NOMO-1 treated with DMSO at 0.1 percent for 48 hours (cell line): ENCODE measurements around the gene PLA2G2C.
A peak's percentile ranks its signal among the peaks of the same experiment; 100 is the strongest.

Experiments
- DNase-seq: peaks from one replicate; lab custom pipeline; 2025; ENCODE audit not compliant: unreplicated experiment; lab: John Stamatoyannopoulos, UW

PLA2G2C gene

DNA sequence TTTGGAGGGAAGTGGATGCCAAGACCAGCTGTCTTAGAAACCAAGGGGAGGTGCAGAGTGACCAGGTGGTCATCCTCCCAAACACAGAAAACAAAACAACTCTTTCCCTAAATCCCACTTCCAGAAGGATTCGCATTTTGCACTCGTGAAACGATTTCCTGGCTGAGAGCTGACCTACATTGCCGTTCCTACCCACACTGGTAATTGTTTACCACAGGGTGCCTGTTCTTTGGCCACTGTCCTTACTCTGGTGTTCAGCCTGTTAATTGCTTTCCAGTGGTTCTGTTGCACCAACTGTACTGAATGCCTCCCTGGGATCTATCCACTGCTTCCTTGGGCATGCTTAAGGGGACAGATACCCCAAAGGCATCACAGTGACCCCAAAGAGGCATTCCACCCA is 23.2 kb upstream of the PLA2G2C start:
- no peak for DNase-seq

DNA sequence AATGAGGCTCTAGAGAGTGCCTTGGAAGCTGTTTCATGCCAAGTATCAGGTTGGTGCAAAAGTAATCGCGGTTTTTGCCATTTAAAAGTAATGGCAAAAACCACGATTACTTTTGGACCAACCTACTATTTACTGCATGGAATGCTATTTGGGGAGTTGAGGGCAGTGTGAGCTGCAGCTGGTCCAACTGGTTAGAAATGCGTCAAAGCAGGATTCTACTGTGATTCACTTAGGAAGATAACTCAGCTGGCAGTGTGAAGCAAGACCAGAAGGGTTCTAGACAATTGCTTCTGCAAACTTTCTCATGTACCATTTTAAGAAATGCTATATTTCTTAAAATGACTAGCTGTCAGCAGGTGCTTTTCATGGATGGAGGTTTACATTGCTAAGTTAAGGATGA is 21.2 kb upstream of the PLA2G2C start:
- no peak for DNase-seq

DNA sequence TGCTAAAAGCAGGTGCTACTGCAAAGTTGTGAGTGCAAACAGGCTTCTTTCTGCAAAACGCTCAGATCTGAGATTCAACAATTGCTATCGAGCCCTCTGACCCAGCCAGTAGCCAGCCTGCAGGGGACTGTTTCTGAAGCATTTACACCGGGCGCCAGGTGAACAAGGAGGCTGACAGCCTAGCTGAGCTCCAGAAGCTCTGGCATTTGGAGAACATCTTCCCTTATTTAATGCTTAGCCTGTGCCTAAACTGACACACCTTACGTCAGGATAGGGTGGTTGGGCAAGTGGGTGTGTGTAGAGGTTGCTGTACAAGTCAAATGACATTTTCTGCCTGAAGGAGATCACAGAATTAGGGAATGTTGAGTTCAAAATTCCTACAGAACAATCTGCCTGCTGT is 15.8 kb upstream of the PLA2G2C start:
- no peak for DNase-seq

DNA sequence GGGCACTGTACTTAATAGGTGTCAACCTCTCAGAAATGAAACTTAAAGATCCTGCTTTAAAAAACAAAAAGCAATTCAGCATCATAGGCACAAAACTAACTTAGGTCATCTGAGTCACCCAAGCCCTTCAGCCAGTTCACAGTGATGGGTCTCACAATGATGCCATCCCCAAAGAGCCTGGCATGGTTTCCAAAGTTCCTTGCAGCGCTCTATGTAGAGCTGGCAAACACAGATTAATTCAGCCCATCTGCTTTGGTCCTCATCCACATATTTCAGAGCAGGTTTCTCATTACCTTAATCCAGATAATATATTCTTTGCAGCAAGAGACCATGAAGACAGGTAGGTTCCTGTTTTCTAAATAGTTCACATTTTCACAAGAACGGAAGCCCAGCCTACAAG is 14.6 kb upstream of the PLA2G2C start:
- DNase-seq: peak; percentile 66

DNA sequence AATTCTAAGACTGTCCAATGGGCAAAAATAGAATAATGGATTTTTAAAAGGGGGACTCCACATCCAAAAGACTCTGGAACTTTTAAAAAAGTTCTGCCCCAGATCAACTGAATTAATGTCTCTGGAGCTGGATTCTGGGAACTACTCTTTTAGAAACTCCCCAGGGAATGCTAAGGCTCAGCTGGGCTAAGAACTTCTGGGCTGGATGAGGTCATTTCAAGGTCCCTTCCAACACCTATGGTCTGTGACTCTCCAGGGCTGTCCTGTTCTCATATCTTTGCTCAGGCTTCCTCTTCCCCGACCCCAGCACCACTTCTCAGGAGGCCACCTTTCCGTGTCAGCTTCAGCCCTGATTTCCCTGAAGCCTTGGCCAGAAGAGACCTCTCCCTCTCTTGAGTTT is 13.5 kb upstream of the PLA2G2C start:
- no peak for DNase-seq

DNA sequence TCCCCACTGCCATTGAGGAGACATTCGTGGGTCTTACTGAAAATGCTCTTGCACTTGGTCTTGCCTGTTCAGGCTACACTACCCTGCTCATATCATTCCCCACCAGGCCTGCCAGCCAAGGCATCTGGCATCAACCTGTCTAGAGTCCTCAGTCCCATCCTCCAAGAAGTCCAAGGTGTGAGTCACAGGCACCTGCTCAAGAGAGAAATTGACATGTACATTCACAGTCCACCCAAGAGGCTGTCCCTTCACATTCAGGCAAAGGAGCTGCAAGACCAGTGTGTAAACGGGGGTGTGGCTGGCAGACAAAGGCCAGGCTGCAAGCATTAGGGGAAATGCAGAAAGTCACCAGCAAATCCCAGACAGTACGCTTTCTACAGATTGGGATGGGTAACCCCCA is 13.1 kb upstream of the PLA2G2C start:
- no peak for DNase-seq

DNA sequence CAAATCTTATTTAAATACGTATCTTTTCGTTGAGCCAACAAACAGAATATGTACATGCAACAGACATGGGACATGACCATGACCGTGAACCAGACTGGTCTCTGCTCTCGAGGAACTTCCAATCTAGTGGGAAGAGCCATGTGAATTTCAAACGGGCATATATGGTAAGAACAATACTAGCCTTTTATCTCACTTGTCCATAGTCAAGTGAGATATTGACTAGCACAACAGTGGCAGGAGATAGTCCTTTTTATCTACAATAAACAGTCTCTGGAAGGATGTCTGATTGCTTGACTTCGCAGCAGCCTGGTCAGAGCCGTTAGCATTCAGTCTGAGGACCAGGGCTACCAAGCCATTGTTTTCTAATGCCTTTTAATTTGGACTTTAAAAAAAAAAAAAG is 12.6 kb upstream of the PLA2G2C start:
- no peak for DNase-seq

DNA sequence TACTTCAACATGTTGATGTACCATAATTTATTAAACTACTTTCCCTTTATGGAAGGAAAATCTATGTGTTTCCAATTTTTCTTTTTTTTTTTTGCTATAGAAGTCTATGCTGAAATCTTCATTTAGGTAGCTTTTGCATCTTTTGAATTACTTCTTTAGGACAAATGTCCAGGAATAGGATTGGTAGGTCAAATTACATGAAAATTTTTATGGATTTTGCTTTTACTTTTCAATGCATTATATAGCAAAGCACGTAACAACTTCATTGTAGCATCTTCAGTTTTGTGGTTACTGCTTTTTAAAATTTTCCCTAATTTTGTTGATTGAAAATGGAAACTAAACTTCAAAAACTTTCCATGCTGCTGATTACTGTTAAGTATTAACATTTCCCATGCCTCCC is 12.0 kb upstream of the PLA2G2C start:
- no peak for DNase-seq

DNA sequence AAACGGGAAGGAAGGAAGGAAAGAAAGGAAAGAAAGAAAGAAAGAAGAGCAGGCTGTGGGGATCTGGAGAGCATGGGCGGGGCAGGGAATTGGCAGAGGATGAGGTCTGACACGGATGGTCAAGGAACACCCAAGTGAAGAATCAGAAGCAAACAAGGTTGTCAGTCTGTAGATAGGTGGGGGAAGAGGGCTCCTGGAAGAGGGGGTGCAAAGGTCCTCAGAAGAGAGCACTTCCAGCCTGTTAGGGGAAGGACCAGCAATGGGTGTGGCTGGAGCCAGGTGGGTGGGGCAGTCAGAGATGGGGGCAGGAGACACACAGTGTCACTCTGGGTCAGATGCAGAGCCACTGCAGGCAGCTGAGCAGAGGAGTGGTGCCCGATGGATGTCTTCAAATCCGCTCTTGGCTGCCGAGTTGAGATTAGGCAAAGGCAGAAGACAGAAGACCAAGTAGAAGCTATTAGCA is 11.0 kb upstream of the PLA2G2C start:
- no peak for DNase-seq

DNA sequence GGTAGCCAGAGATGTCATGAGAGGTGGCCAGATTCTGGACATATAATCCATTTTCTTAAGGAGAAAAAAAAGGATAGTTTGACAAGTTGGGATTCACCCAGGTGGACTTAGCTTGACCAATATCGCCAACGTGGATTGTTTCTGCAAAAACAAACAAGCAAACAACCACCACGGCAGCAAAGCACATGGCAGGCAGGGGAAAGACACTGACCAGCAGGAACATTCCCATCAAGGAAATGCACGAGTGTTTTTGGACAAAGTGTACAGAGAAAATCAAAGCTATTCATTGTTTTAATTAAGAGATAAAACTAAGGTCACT is 9.1 kb upstream of the PLA2G2C start:
- DNase-seq: no peak

DNA sequence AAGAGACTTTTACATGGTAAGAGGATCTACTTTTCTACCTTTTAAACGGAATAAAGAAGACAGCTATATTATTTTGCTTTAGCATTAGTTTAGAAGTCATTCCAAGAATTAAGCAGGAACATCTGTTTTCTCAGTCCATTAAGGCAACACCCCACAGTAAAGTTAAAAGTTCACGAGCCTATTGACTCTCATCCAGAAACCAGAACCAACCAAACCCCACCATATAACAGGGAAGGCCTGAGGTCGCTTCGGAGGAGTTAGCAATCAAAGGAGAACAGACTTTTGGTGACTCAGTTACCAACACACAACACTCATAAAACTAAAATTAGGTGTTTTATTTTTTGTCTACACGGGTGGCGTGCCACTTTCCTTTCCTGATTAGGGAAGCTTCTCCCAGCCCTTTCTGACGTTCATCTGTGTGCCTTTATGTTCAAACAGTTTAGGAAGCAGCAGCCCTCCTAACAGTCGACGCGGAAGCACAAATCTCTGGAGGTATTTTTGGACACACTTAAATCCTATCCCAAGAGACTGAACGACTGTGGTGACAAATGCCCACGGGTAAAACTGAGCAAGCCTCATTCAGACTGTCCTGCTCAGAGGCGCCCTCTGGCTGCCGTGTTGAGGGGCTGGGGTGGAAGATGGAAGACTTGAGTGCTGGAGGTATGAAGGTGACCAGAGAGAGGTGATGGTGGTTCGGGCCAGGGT is 8.6 kb upstream of the PLA2G2C start:
- peak; percentile 66 for DNase-seq

DNA sequence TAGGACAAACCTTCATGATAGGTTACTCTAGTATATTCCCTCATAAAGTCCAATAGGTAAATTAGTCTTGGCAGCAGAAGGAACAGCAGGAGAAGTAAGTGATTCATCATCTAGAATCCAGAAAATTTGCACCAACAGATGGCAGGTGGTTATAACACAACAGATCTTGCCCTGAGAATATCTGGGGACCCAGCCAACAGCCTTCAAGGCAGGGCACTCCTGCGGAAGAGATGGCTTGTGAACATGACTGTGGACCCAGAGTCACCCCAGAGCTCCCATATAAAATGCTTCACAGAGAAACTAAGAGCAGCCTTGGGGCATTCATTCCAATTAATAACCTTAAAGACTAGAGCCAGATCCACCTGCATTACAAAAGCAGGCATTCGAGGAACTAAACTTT is 7.9 kb upstream of the PLA2G2C start:
- no peak for DNase-seq

DNA sequence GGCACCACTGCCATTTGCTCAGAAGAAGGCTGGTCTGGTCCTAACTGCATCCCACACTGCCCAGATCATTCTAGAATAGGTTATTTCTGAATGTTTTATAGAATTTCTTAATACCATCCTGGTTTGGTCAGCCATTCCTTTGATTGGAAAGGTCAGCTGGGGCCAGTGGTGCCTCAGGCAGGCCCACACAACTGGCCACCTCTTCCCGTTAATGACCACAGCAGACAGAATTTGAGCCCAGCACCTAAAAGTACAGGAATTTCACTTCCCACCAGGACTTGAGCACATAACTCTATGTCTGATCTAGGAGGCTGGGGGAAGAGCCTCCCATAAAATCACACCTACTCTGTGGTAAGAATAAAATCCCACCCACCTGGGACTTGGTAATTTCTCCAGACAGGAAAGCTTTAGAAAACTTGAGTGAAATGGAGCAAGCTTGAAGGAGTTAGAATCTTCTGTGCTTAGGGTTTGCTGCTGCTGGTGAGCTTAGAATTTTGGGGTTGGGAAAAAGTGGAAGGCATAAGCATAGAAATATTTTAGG is 6.6 kb upstream of the PLA2G2C start:
- no peak for DNase-seq

DNA sequence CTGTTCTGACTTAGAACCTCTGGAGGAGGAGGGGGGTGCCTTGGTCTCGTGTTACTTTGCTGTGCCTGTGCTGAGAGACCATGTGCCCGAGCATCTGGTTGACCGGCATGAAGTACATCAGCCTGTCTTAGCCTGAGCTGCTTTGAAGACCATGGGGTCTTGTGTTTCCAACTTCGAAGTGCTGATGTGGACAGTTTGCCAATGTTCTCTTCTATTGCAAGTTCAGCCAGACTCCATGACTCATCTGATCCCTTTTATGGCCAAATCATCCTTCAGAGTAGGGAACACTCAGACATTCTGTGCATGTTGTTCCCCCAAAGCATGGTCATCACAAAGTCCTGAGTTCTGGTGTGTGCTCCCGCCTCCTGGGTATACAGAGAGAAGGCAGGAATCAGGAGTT is 6.0 kb upstream of the PLA2G2C start:
- no peak for DNase-seq

DNA sequence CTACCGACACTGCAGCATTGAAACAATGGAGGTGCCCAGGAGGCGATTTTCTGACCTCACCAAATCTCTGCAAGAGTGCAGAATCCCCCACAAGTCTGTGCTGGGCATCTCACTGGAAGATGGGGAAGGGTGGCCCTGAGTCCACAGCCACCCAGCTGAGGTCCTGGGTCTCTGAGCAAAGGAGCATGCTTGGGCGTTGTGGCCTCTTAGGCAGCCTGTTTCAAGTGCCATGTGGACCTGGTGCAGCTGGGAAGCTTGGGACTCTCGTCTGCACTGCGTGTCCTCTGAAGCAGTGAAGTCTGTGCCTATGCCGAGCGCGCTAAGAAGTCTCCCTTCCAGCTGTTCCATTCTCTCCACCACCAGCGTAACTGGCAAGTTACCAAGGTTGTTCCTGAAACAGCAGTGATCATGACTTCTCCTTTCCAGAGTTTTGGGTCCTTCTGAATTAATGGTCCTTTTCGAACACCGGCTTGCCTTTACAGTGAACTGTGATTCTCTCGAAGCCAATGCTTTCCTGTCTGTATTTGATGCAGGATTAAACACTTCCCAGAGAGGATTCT is 5.0 kb upstream of the PLA2G2C start:
- no peak for DNase-seq

DNA sequence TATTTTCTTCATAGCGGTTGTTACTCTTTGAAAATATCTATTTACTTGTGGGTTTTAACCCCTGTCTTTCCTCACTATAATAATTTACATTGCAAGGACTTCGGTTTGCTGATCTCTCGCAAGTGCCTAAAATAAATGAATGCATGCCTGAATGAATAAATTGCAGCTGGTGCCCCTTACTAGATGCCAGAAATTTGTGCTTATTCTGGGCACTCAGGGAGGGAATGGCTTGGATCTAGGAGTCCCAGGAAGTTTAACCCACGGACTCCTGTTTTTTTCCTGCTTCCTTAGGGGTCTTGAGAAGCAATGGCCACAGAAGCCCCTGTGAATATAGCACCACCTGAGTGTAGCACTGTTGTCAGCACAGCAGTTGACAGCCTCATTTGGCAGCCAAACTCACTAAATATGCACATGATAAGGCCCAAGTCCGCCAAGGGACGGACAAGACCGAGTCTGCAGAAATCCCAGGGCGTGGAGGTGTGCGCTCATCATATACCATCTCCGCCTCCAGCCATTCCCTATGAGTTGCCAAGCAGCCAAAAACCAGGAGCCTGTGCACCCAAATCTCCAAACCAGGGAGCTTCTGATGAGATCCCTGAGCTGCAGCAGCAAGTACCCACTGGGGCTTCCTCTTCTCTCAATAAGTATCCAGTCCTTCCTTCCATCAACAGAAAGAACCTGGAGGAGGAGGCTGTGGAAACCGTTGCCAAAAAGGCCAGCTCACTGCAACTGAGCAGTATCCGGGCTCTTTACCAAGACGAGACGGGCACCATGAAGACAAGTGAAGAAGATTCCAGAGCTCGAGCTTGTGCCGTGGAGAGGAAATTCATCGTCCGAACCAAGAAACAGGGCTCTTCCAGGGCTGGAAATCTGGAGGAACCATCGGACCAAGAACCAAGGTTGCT is 4.2 kb upstream of the PLA2G2C start:
- no peak for DNase-seq

DNA sequence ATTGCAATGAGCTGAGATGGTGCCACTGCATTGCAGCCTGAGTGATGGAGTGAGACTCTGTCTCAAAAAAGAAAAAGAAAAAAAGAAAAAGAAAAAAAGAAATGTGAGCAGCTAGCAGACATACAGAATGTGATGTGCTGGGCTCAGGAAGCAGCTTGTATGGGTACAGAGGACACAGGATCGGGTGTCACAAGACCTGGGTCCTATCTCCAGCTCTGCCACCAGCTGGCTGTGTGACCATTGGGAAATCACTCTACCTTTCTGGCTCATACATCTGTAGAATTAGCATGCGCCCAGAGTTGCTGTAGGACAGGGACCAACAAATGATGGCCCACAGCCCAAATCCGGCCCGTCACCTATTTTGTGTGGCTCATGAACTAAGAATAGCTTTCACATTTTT is 3.3 kb upstream of the PLA2G2C start:
- no peak for DNase-seq

DNA sequence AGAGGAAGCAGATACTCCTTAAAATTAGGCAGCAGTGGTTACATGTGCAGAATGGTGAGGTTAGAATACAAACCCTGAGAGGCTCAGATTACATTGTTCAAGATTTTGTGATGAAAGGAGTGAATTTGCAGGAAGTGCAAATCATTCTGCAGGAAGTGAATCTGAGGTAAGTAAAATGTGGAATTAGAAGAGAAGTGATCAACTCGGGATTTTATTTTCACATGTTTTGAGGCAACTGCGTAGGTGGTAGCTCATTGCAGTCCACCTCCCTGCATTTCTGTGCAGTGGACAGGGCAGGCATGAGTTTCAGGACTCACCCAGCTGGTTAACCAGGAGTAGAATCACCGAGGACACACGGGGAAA is 2.1 kb upstream of the PLA2G2C start:
- peak; percentile 30 for DNase-seq

DNA sequence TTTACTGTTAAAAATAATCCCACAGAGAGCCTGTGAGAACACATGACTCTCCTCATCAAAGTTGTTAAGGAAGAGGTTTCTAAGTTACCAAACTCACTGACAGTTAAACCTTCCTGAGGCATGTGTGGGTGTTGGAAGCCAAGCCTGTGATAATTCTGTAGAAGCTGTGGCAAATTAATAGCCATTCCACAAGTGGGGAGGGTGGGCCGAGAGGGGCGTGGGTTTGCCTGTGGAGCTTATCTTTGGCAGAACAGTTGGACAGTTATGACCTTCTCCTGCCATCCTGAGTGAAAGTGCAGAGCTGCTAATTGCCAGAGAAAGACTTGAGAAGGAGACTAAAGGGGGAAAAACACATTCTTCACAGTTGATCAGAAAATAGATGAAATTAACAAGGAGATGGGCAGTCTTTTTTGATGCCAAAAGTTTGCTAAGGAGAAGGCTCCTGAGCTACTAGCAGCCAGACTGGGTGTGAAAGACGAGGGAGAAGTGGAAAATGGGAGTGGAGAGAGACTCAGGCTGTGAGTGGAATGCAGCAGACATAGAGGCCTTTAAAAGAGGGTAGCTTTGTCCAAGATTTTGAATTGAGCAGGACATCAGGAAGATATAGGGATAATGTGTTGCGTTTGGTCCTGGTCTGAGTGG is 1.6 kb upstream of the PLA2G2C start:
- no peak for DNase-seq

DNA sequence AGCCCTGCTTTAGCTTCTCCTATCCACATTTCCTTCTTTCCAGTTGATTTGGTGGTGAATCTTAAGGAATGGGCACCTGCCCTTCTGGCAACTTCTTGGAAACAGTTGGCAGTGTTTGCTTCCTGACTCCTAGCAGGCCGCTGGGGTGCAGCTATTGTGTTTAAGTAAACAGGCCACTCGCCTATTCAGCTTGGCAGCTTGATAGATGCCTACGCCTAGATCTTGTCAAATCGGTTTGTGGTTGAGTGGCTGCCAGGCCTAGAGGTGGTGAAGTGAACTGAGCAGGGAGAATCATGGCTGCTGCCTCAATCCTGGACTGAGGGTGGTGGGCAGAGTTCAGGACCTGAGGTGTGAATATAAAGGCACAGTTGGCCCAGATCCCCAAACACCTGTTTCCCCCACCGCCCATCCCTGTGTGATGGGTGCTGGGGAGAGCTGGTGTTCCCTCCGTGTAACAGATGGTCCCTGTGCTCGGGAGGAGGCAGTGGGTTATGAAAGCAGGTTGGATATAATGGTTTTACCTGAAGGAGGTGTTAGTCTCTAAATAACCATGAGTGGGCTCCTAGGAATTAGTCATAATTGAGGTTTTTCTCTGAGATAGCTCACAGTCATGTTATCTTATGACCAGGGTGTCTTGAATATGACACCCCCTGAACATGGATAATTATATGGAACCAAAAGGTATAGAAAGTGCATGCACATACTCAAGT is 940 bp upstream of the PLA2G2C start:
- DNase-seq: no peak
